HG03060 (cell line): ENCODE data around the gene AP2M1.
"Not testable (repeated sequence)": the region's sequence is repeated elsewhere in the genome, so short reads cannot be mapped to it uniquely, and the experiment has no call there.

Source experiments
- ATAC-seq: cut with Tn5 transposase; IDR thresholded peaks from one replicate; pipeline ENCODE4 v1.9.1; 2021; ENCODE audit warnings: low read depth, moderate number of reproducible peaks; ENCODE audit not compliant: unreplicated experiment

The AP2M1 gene

DNA sequence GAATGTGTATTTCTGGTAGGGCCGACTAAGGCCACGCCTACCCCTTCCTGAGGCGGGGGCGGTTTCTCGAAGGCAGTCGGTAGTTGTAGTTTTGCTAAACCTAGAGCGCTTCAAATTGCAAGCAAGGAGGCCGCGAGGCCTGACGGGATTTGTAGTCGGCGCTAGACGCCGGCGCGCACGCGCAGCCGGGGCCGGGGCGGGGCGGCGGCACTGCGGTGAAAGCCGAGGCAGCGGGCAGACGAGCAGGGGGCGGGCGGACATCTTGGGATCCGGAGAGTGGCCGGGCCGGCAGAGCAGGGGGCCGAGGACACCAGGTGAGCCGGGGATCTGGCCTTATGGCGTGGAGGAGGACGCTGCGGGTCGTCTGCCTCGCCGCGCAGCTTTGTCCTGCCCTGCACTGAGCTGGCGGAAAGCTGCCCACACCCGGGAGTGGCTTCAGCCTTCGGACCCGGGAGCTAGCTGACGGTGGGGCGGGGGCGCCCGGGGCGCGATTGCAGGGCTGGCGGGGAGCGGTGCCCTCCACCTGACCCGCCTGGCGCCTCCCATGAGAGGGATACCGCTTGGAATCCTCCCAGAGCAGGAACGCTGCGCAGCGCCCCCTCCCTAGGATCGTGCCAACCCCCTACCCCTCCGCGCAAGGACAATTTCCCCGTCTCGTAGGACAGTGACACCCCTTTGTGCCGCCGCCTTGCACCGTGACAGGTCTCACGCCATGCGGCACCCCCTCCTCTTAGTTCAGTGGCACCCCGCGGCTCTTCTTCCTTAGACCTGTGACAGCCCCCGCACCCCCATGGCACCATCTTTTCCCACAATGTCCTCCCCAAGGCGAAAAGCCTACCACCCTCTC is at the start of gene AP2M1:
AP2M1 (plus strand) TSS at position 210 of the 847 bp plus-strand sequence. CDS start 2,139 bp downstream, outside the sequence.
- peak; percentile 93 for ATAC-seq

DNA sequence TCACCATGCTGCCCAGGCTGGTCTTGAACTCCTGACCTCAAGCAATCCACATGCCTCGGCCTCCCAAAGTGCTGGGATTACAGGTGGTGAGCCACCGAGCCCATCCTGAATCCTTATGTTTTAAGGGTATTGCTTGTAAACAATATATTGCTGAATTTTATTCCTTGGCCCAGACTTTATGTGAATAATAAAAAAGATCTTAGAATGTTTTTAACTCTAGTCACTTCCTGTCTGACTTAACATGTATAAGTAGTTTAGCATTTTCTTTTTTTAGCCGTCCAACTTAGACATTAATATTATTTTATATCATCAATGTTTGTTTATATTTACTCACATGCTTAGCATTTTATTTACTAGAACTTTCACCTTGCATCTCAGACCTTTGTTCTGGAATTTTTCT is 48.6 kb upstream of the AP2M1 start:
- no peak for ATAC-seq

DNA sequence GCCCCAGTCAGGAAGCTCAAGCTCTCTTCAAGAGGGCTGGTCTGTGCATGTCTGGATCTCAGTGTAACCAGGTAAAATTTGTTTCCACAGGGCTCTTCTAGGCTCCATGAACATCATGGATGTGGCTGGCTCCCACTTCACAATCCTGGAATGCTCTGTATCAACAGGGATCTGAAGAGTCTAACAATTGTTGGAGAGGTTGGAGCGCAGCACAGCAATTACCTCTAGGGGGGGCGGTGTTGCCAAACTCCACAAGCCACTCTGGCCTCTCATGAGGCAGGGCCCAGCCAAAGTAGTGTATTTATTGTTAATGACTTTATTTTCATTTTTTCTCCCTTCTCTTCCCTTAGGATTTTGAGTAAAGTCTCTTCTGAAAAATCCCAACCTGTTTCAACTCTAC is 45.6 kb upstream of the AP2M1 start:
- ATAC-seq = no peak

DNA sequence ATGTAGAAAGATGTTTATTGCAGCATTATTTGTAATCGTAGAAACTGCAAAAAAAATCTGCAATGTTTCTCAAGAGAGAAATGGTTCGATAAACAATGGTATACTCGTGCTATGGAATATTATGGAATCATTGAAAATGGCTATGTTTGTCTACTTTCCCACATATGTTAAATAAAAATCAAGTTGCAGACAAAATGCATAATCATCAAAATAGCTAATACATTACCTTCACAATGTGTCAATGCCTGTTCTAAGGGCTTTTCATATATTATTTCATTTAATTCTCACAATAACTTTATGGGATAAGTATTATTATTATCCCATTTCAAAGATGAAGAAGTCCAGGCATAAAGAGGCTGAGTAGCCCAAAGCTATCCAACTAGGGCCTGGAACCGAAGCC is 41.7 kb upstream of the AP2M1 start:
- ATAC-seq = no peak

DNA sequence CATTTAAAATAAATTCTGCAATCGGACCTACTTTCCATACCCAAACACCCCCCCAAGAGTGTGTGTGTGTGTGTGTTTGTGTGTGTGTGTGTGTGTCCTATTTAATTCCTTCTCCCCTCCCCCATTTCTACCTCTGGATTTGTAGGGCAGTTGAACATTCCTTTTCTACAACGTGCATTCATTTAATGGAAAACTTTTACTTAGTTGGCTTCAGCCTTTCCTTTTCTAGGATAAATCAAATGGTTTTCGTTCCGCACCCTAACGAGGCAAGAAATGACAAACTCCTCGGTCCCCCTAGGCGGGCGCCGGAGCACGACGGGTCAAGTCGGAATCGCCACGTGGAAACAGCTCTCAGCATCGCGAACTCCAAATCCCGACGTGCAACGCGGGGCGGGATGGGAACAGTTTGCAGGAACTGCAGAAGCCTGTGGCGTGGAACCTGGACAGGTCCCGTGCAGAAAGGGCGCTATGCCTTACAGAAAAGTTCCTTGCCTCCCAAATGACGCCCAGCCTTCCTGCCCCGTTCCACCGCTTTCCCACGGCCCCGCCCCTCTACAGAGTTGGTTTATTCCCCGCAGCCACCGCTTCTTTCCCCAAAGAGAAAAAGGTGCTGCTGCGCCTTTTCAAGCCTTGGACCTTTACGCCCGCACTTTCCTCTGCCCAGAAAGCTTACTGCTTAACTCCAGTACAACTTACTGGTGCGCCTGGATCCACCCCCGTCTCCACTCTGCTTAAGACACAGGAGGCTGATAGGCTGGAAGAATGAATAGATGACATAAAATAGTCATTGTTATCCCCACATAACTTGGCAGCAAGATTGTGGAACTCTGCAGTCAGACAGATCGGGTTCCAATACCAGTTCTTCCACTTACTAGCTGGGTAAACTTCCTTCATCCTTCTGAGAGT is 40.6 kb upstream of the AP2M1 start:
- no peak for ATAC-seq

DNA sequence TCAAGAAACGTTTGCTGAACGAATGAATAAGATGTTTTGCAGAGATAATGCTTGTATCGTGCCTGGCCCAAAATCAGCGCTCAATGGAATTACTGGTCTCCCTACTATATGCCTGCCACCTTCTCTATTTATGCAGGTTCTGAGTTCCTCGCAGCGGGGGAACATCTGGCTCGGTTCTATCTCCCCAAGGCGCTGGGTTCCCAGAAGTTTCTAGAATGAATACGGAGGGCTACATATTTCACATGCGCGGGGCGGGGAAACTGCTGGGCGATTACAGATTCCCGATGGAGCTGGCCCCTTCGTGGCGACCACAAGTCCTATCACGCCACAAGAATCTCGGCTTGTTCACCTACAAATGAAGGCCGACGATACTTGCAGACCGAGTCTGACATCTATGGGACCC is 39.9 kb upstream of the AP2M1 start:
- ATAC-seq = no peak

DNA sequence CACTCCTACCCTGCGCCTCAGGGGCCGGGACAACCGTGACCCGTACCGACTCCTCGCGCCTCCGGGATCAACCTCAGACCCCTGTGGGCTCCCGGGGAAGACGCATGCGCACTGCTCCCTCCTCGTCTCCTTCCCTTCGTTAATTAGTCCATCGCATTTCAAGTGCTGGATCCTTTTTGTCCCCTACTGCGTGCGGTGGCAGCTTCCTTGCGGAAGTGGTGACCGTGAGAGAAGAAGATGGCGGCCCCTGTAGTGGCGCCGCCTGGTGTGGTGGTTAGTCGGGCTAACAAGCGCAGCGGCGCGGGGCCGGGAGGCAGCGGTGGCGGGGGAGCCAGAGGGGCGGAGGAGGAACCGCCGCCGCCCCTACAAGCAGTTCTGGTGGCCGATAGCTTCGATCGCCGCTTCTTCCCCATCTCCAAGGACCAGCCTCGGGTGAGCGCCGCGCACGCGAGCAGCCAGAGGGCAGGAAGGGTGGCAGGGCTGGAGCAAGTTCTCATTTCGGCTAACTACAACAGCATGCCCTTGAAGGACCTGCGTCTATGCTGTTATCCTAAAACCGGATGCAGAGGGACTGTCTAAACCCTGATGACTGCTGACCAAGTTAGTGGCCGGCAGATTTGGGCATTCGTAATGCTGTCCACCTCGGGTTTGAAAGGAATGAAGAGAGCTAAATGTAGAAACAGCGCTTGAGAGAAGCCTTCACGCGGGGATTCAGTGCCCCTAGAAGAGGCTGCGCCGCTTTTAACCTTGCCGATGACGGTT is 39.3 kb upstream of the AP2M1 start, which contains the start of gene EIF2B5:
EIF2B5 (plus strand) TSS at position 210 of the 762 bp plus-strand sequence; CDS start at position 238, 28 bp downstream.
- peak; percentile 71 for ATAC-seq

DNA sequence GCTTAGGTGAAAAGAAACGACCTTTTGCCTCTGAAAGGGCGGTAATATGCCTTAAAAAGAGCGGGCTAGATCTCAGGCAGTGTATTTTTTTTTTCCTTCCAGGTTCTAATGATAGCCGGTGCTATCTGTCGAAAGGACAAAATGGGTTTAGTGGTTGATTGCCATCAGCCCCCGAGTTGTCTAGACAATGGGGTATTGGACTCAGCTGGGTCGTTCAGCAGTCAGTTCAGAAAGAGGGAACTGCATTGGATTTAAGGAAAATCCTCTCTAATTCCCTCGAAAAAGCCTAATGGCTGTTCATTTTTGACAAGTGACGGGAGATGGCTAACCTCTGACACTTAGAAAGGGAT is 38.8 kb upstream of the AP2M1 start:
- ATAC-seq = no peak

DNA sequence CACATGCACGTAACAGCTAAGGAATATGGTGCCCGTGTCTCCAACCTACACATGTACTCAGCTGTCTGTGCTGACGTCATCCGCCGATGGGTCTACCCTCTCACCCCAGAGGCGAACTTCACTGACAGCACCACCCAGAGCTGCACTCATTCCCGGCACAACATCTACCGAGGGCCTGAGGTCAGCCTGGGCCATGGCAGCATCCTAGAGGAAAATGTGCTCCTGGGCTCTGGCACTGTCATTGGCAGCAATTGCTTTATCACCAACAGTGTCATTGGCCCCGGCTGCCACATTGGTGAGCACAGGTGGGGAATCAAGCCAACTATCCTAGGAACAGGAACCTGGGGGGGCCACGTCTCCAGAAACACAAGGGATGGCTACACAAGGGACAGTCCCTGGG is 34.2 kb upstream of the AP2M1 start:
- ATAC-seq = no peak

DNA sequence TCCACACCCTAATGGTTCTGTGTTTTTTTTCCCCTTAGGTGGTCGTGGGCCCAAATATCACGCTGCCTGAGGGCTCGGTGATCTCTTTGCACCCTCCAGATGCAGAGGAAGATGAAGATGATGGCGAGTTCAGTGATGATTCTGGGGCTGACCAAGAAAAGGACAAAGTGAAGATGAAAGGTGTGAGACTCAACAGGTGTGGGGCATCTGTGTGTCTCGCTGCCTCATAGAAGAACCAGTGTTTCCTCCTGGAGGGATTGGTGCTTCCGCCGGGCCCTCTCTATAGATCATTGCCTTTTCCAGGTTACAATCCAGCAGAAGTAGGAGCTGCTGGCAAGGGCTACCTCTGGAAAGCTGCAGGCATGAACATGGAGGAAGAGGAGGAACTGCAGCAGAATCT is 32.5 kb upstream of the AP2M1 start:
- ATAC-seq = no peak

DNA sequence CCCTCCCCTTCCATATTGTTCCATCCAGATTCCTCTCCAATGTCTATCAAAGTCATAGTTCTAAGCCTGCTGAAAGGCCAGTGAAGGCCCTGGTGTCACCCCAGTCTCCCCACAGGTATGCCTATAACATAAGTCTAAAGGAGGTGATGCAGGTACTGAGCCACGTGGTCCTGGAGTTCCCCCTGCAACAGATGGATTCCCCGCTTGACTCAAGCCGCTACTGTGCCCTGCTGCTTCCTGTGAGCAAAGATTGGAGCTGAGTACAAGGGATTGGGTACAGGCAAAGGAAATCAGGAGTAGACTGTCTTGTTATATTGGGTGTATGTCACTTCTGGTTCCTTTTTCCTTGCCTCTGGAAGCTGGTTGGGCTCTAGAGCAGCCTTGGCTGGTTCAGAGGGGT is 31.3 kb upstream of the AP2M1 start:
- no peak for ATAC-seq

DNA sequence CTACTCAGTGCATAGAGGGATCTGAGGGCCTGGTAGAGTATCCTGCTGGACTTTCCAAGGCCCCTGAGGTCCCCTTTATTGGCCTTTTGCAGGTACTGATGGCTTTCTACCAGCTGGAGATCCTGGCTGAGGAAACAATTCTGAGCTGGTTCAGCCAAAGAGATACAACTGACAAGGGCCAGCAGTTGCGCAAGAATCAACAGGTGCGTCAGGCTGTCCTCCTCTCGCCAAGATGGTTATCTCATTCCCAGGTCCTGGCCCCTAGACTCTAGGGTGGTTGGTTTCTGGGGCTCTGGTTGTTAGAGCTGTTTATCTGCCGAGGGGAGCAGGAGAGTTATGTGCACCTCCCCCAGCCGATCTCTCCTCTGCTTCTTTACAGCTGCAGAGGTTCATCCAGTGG is 30.1 kb upstream of the AP2M1 start:
- ATAC-seq = no peak

DNA sequence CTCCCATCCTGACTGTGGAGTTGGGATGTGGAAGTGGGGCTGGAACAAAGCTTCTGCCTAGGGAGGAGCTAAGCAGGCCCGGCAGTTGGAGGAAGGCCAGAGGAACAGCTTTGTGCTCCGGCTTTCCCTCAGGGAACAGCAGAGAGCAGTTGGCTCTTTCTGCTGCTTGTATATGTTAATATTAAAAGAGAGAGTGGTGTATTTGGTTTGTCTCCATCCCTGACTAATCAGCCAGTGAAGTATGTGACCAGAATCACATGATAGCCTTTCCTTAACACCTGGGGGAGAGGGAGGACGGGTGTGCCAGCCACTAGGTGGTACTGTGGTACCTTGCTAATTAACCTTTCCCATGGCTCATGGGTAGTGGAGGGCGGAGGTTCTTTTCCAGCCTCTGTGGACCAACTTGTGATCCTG is 29.5 kb upstream of the AP2M1 start:
- no peak for ATAC-seq

DNA sequence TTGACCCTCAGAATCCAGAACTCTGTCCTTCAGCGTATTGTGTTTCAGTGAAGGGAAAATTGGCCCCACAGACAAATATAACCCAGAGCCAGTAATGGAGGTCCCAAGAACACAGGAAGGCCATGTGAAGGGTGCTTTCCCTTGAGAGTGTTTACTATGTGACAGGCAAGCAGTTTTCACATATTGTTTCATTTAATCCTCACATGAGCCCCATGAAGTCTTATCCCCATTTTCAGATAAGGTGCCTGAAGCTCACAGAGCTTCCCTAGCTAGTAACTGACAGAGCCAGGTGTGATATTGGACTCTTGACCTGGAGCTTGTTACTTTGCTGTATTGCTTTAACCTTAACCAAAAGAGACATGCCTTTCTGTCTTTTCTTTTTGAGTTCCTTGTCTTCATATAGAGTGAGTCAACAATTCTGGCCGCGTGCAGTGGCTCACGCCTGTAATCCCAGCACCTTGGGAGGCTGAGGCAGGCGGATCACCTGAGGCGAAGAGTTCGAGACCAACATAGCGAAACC is 28.8 kb upstream of the AP2M1 start:
- ATAC-seq = no peak

DNA sequence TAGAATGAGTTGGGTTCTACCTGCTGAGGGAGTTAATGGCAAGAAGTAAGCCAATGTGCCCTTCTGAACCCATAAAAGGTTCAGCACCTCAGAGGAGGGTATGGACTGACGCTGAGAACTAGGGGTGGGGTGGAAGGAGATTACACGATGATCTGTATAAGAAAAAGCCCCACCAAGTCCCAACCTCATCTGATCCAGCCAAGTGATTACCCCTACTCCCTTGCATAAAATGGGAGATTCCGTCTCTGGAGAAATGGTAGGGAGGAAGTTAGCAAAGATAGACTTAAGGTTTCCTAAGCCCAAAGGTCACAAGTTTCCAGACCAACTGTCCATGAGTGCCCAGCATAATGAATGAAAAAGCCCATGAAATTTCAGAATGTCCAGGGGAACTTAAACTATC is 26.6 kb upstream of the AP2M1 start:
- no peak for ATAC-seq

DNA sequence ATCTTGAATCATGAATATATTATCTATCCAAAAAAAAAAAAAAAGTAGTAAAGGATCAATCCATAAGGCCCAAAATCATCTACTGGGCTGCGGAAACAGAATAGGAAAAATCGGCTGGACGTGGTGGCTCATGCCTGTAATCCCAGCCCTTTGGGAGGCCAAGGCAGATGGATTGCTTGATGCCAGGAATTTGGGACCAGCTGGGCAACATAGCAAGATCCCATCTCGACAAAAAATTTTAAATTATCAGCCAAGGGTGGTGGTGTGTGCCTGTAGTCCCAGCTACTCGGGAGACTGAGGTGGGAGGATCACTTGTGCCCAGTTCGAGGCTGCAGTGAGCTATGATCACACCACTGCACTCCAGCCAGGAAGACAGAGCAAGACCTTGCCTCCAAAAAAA is 25.5 kb upstream of the AP2M1 start:
- no peak for ATAC-seq

DNA sequence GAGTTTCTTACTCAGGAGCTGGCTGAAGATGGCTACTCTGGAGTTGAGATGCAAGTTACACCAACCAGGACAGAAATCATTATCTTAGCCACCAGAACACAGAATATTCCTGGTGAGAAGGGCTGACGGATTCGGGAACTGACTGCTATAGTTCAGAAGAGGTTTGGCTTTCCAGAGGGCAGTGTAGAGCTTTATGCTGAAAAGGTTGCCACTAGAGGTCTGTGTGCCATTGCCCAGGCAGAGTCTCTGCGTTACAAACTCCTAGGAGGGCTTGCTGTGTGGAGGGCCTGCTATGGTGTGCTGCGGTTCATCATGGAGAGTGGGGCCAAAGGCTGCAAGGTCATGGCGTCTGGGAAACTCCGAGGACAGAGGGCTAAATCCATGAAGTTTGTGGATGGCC is 24.9 kb upstream of the AP2M1 start:
- ATAC-seq = not testable (repeated sequence)

DNA sequence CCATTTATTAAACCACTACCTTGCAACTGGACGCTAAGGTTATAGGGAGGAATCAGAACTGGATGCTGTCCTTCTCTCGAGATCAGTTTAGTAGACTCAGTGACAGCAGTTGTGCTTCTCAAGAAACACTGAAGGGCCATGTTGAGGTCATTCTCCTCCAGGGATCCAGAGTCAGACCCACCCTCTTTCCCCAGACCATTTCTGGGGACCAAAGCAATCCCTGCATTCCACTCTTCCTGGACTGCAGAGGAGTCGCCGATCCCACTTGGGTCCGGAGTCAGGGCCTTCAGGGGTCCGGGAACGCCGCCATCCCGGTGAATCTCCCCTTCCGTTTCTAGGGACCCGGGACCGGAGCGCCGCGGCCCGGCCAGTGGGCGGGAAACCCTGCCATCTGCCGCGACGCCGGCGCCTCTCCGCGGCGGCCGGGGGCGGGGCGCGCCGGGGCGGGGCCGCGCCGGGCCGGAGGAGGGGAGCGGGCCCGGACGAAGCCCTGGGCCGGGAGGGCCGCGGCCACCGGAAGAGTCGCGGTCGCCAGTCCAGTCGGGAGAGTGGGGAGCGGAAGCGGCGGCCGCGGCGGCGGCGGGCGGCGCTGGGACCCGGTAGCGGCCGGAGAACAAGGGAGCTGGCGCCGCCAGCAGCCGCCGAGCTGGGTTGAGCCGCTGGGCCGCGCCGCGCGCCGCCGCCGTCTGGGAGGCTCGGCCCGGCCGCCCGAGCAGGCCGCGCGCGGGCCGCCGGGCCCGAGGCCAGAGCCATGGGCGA is 19.6 kb upstream of the AP2M1 start, which contains the start of gene DVL3:
DVL3 (plus strand) TSS at position 493 of the 759 bp plus-strand sequence; CDS start at position 752, 259 bp downstream.
- no peak for ATAC-seq

DNA sequence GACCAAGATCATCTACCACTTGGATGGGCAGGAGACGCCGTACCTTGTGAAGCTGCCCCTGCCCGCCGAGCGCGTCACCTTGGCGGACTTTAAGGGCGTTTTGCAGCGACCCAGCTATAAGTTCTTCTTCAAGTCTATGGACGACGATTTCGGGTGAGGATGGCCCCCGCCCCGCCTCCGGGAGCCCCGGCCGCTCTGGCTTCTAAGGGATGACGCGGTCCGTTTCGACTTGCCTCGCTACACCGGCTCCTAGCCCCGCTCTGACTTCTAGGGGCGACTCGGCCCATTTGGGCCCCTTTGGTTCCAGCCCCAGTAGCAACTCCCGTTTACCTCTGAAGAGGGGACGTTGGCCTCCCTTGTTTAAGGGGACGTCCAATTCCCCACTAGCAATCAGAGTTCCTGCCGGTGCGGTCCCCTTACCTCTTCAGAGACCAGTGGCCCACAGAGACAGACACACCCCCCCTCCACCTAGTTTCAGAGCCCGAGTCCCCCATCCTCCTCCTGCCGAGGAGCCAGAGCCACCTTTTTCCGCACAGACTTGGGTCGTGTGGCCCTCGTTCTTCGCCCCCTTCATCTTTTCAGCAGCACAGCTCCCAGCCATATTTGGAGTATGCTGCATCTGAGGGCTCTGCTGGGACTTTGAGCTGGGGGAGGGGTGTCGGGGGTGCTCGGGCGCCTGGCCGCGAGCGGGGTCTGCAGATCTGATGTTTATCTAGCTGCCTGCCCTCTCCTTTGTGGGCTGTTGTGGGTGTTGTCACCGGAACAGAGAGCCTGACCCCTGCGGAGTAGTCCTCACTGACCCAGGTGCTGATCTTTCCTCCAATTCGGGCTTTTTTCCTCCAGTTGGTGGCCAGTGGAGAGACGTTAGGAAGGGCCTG is 18.8 kb upstream of the AP2M1 start:
- no peak for ATAC-seq
